ENCODE results near the gene VTI1A.

GRCh38 chr10:112774210-112774609, 327.2 kb downstream of the VTI1A start:
- TF ChIP-seq CTCF (IDR thresholded peaks at IDR 0.05): no peak
- TF ChIP-seq SIN3A (IDR thresholded peaks at IDR 0.05; ENCODE audit: borderline replicate concordance, low read depth, low read length): no peak
- TF ChIP-seq YY1 (IDR thresholded peaks at IDR 0.05; ENCODE audit: low read depth): no peak
